Vagina (tissue), 2 donors: Measurements from ENCODE around the gene TMEM273. TPM values are rescaled to one million over a fixed set of nuclear protein-coding genes. Genes with fewer than 3 reads are reported as not detected.

ENCODE experiments used
- DNase-seq, 2 donors: peaks; one replicate each; pipeline ENCODE4 v3.0.0-alpha.2; 2017; ENCODE audit errors: extremely low spot score in 2 of 2
- H3K27ac ChIP-seq: fragments of 200-600 bp; sonication (generic); one replicate; pipeline ENCODE4 v1.5.1; 2019
- H3K27me3 ChIP-seq: fragments of 200-600 bp; sonication (generic); one replicate; pipeline ENCODE4 v1.5.1; 2019
- H3K36me3 ChIP-seq, 2 donors: fragments of 200-600 bp; sonication (generic); one replicate each; pipeline ENCODE4 v1.5.1; 2017 to 2019
- H3K4me1 ChIP-seq: fragments of 200-600 bp; sonication (generic); one replicate; pipeline ENCODE4 v1.5.1; 2019
- H3K4me3 ChIP-seq, 2 donors: fragments of 200-600 bp; sonication (generic); 1 replicate in 1 of 2; 2 replicates in 1 of 2; pipeline ENCODE4 v1.5.1; 2016 to 2019
- H3K9me3 ChIP-seq: fragments of 200-600 bp; sonication (generic); one replicate; pipeline ENCODE4 v1.5.1; 2019
- CTCF ChIP-seq, 3 experiments: fragments of 450-650 bp in 2 of 3; fragments of 200-600 bp in 1 of 3; sonication (generic) in 1 of 3; IDR thresholded peaks; one replicate each; pipeline ENCODE4 v1.5.1; 2017 to 2019; ENCODE audit warnings: antibody characterized with exemption in 3 of 3, mild to moderate bottlenecking in 2 of 3, moderate library complexity in 2 of 3
- POLR2A ChIP-seq, 2 donors: fragments of 450-650 bp; IDR thresholded peaks; one replicate each; pipeline ENCODE4 v1.6.1; 2017; ENCODE audit warnings: antibody characterized with exemption in 2 of 2, mild to moderate bottlenecking in 2 of 2, moderate library complexity in 2 of 2
- POLR2AphosphoS5 ChIP-seq, 2 donors: sonication (generic); formaldehyde crosslinking; IDR thresholded peaks; one replicate each; pipeline ENCODE4 v1.9.0; 2017; ENCODE audit warnings: antibody characterized with exemption in 2 of 2, mild to moderate bottlenecking in 2 of 2, low read depth in 1 of 2; ENCODE audit not compliant: insufficient read depth in 1 of 2
- intact Hi-C: fragments of 100-400 bp; cut with DNase I; formaldehyde crosslinking; loops from one replicate; pipeline ENCODE4 v1.15.1; 2023
- total RNA-seq: library from RNA; depleted of rRNA; stranded (reverse); fragments of >200 nt; gene quantifications from one replicate; pipeline ENCODE4 v1.2.3, GENCODE V29; 2016

Gene TMEM273
- total RNA-seq, 1 donor from 2014 or later: 17.9 TPM

- H3K4me1 ChIP-seq: peaks cover 11% of the 10 kb centered on the region
- no peak overlapping the region for H3K27ac ChIP-seq
- no peaks in the 10 kb centered on the region for H3K9me3 ChIP-seq
- TF ChIP-seq POLR2A (IDR thresholded peaks at IDR 0.05) (no peak), CTCF (IDR thresholded peaks at IDR 0.05) (no peak), POLR2AphosphoS5 (IDR thresholded peaks at IDR 0.05; ENCODE audit: insufficient read depth in 1 of 2, low read depth in 1 of 2) (no peak)
- H3K27me3 ChIP-seq: no peaks in the 10 kb centered on the region
- H3K4me3 ChIP-seq: no peak overlapping the region
- H3K36me3 ChIP-seq: no peaks in the 10 kb centered on the region
- DNase-seq: no peak
- intact Hi-C loops: no loop called here
Measured at GRCh38 chr10:49132362-49132737, 55.8 kb downstream of the TMEM273 start.

- DNase-seq: no peak
- Histone ChIP-seq H3K4me3 (no peak overlapping the region), H3K27ac (no peak overlapping the region), H3K27me3 (no peaks in the 10 kb centered on the region), H3K9me3 (no peaks in the 10 kb centered on the region), H3K36me3 (no peaks in the 10 kb centered on the region), H3K4me1 (peaks cover 11% of the 10 kb centered on the region)
- intact Hi-C loops: no loop called here
- no peak for TF ChIP-seq CTCF (IDR thresholded peaks at IDR 0.05)
- TF ChIP-seq POLR2AphosphoS5 (IDR thresholded peaks at IDR 0.05; ENCODE audit: insufficient read depth in 1 of 2, low read depth in 1 of 2): no peak
- TF ChIP-seq POLR2A (IDR thresholded peaks at IDR 0.05): no peak
Measured at GRCh38 chr10:49131507-49132361, 56.5 kb downstream of the TMEM273 start.

- Histone ChIP-seq H3K4me1 (no peaks in the 10 kb centered on the region), H3K36me3 (no peaks in the 10 kb centered on the region), H3K4me3 (no peak overlapping the region), H3K9me3 (no peaks in the 10 kb centered on the region), H3K27ac (no peak overlapping the region), H3K27me3 (no peaks in the 10 kb centered on the region)
- intact Hi-C loops: no loop called here
- no peak for DNase-seq
- no peak for TF ChIP-seq POLR2A (IDR thresholded peaks at IDR 0.05)
- TF ChIP-seq CTCF (IDR thresholded peaks at IDR 0.05): no peak
- TF ChIP-seq POLR2AphosphoS5 (IDR thresholded peaks at IDR 0.05; ENCODE audit: insufficient read depth in 1 of 2, low read depth in 1 of 2): no peak
Measured at GRCh38 chr10:49129376-49129775, 58.8 kb downstream of the TMEM273 start.

GRCh38 chr10:49128854-49129253 is 59.3 kb downstream of the TMEM273 start:
- Histone ChIP-seq H3K4me3 (no peak overlapping the region), H3K9me3 (no peaks in the 10 kb centered on the region), H3K27ac (no peak overlapping the region), H3K4me1 (no peaks in the 10 kb centered on the region), H3K36me3 (no peaks in the 10 kb centered on the region), H3K27me3 (no peaks in the 10 kb centered on the region)
- DNase-seq: no peak
- TF ChIP-seq POLR2A (IDR thresholded peaks at IDR 0.05) (no peak), POLR2AphosphoS5 (IDR thresholded peaks at IDR 0.05; ENCODE audit: insufficient read depth in 1 of 2, low read depth in 1 of 2) (no peak), CTCF (IDR thresholded peaks at IDR 0.05) (no peak)
- intact Hi-C loops: no loop called here
